Measurements from ENCODE around the gene CHD5.

The CHD5 gene

DNA sequence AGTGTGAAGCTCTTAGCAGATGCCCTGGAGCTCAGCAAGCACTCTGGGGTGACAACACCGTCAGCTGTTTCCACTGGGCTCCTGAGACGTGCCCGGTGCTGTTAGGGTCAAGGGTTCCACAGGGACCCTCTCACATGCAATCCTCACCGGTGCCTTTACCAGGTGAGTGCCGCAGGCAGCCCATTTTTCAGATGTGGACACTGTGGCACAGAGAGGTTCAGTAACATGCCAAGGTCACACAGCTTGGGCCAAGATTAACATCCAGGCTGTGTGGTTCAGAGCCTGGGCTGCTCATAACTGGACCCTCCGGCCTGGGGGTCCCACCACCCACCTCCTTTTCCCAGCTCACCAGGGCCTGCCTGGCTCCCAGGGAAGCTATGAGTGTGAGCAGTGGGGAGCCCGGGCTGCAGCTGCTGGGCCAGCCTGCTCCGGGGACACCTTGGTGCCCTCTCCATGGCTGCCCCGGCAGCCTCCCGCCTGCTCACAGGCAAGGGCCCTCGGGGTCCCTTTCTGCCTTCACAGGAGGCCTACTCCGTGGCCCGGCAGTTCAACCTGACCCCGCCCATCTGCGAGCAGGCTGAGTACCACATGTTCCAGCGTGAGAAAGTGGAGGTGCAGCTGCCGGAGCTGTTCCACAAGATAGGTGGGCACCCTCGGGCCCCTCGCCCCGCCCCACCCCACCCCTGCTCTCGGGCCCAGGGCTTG, 85.2 kb downstream of the CHD5 start:
- no peak for FAIRE-seq
- TF ChIP-seq, protein P1, sequence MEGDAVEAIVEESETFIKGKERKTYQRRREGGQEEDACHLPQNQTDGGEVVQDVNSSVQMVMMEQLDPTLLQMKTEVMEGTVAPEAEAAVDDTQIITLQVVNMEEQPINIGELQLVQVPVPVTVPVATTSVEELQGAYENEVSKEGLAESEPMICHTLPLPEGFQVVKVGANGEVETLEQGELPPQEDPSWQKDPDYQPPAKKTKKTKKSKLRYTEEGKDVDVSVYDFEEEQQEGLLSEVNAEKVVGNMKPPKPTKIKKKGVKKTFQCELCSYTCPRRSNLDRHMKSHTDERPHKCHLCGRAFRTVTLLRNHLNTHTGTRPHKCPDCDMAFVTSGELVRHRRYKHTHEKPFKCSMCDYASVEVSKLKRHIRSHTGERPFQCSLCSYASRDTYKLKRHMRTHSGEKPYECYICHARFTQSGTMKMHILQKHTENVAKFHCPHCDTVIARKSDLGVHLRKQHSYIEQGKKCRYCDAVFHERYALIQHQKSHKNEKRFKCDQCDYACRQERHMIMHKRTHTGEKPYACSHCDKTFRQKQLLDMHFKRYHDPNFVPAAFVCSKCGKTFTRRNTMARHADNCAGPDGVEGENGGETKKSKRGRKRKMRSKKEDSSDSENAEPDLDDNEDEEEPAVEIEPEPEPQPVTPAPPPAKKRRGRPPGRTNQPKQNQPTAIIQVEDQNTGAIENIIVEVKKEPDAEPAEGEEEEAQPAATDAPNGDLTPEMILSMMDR (IDR thresholded peaks at IDR 0.05; ENCODE audit: insufficient read depth, missing control alignments) = no peak

DNA sequence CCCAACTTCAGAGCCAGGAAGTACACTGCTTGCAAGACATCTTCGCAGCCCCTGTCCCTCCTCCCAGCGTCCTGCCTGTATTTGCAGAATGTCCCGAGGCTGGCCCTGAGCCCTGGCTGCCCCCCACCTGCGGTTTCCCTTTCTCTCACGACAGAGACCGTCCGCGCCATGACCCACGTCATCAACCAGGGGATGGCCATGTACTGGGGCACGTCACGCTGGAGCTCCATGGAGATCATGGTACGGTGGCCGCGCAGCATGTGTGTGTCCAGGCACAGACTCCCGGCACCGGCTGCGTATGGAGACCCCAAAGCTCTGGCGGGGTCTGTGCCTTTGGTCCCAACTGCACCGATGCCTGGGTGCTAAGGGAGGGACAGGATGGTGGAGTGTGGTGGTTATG, 85.9 kb downstream of the CHD5 start:
- DNase-seq (ENCODE audit: insufficient read length, low spot score) = no peak
- FAIRE-seq = no peak
- TF ChIP-seq, protein P1 (IDR thresholded peaks at IDR 0.05; ENCODE audit: insufficient read depth, missing control alignments) = no peak

More for the DNA sequence above, 85.2 kb downstream of the CHD5 start:
- no peak for DNase-seq (ENCODE audit: insufficient read length, low spot score)

DNA sequence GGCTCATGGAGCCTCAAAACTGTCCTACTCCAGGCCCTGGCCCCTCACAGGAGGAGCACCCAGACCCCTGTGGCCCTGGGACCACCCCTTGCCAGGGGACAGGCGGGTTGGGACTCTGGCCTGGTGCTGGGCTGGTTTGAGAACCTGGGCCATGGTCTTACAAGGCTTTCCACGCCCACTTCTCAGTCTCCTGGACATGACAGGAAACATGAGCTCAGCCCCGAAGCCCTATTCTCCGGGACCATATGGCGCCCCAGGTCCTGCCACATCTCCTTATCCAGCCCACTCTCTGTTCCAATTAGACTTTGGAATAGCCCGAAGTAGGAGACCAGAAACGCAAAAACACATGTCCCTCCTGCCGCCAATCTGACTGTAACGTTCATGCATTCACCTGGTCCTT, 86.5 kb downstream of the CHD5 start:
- DNase-seq (ENCODE audit: insufficient read length, low spot score) (no peak), FAIRE-seq (no peak)
- TF ChIP-seq, protein P1 (IDR thresholded peaks at IDR 0.05; ENCODE audit: insufficient read depth, missing control alignments) = no peak

DNA sequence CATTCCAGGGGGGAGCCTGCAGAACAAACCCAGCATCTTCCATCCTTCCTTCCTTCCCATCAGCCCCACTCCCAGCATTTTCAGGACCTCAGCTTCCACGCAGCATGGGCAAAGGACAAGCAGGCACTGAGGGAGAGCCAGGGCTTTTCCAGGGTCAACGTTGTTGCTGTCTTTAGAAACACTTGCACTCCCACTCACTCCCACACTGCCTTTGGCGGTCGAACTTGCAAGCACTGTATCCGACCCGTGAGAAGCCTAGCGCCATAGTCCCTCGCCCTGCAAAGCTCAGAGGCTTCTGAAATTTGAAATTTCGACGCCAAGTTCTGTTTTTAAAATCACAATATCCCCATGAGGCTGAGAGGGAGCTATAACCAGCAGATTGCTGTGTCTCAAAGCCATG, 87.0 kb downstream of the CHD5 start:
- TF ChIP-seq, protein P1 (IDR thresholded peaks at IDR 0.05; ENCODE audit: insufficient read depth, missing control alignments) = no peak
- FAIRE-seq (no peak), DNase-seq (ENCODE audit: insufficient read length, low spot score) (no peak)

DNA sequence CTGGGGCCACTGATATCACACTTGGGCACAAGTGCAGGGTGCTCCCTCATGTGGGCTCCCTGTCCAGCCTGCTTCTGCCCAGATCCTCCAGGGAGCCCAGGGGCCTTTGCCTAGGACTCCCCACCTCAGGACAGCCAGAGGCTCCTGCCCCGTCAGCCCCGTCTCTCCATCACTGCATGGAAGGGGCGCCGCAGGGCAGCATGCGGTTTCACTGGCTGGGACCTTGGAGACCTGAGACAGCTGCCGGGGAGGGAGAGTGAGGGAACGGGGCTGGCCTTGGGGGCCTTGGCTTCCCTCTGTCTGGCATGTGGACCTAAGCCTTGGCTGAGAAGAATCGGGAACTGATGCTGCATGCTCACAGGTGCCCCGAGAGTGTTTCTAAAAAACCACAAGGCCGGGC, 87.9 kb downstream of the CHD5 start:
- DNase-seq (ENCODE audit: insufficient read length, low spot score) = no peak
- FAIRE-seq = no peak
- TF ChIP-seq, protein P1 (IDR thresholded peaks at IDR 0.05; ENCODE audit: insufficient read depth, missing control alignments) = no peak

- TF ChIP-seq, protein P1 (IDR thresholded peaks at IDR 0.05; ENCODE audit: insufficient read depth, missing control alignments) = no peak
- DNase-seq (ENCODE audit: insufficient read length, low spot score) = no peak
- FAIRE-seq = no peak
These were observed 88.4 kb downstream of the CHD5 start for GRCh38 chr1:6091823-6092109.

DNA sequence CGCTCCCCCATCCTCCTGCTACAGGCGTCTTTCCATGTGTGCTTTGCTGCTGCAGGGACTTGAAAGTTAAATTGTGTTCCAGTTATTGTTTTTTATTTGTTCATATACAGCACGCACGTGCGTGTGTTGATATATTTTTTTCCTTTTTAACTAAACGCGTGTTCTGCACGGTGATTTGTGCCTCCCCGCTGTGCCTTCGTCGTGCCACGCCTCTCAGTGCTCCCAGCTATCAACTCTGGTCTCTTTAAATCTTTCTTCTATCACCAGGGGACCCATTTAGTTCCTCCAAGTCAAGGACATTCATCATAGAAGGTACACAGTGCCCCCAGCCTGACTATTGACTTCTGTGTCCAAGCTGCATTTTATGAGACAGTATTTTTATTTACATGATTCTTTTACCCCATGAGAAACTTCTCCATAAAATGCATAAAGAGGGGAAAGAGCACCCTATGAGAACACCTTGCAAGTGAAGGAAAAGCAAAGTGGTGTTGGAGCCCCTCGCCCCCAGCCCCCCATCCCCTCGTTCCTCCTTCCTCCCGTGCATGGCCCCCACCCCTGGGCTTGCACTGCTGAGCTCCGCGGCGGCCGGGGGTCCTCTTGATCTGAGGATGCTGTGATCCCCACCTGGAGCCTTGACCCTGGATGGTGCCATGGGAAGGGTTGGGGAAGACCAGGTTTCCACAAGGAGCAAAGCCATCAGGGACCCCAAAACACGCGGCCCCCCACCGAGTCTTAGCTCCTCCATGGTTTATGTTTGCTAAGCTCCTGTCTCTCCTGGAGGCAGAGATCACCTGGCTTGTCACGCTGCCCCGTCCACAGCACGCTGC, 88.9 kb downstream of the CHD5 start:
- DNase-seq (ENCODE audit: insufficient read length, low spot score) (no peak), FAIRE-seq (no peak)
- TF ChIP-seq, protein P1 (IDR thresholded peaks at IDR 0.05; ENCODE audit: insufficient read depth, missing control alignments) = no peak

Data from D721Med (cell line).